OCI-LY7 (cell line): Measurements from ENCODE around the gene PHF19.

Source experiments
- EZH2phosphoT487 ChIP-seq: fragments of 200-600 bp; sonication (generic); IDR thresholded peaks from 2 replicates; pipeline ENCODE4 v1.6.1; 2018; ENCODE audit warnings: low read depth, borderline replicate concordance, mild to moderate bottlenecking, mixed run types, antibody characterized with exemption, low read length, moderate library complexity, mixed read lengths
- TF ChIP-seq, protein P1 (sequence below): fragments of 200-600 bp; sonication (generic); conservative IDR thresholded peaks from 2 replicates; pipeline ENCODE4 v1.5.1; 2014; ENCODE audit warnings: mild to moderate bottlenecking, antibody characterized with exemption, low read length, moderate library complexity, mixed read lengths

GRCh38 chr9:120865176-120865575 lies 11.8 kb downstream of the PHF19 start:
- TF ChIP-seq, protein P1, sequence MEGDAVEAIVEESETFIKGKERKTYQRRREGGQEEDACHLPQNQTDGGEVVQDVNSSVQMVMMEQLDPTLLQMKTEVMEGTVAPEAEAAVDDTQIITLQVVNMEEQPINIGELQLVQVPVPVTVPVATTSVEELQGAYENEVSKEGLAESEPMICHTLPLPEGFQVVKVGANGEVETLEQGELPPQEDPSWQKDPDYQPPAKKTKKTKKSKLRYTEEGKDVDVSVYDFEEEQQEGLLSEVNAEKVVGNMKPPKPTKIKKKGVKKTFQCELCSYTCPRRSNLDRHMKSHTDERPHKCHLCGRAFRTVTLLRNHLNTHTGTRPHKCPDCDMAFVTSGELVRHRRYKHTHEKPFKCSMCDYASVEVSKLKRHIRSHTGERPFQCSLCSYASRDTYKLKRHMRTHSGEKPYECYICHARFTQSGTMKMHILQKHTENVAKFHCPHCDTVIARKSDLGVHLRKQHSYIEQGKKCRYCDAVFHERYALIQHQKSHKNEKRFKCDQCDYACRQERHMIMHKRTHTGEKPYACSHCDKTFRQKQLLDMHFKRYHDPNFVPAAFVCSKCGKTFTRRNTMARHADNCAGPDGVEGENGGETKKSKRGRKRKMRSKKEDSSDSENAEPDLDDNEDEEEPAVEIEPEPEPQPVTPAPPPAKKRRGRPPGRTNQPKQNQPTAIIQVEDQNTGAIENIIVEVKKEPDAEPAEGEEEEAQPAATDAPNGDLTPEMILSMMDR: no peak
- TF ChIP-seq EZH2phosphoT487: no peak
